ENCODE data around the gene FMN1. TPM values are rescaled to one million over a fixed set of nuclear protein-coding genes. Genes with fewer than 3 reads are reported as not detected.
A peak's percentile ranks its signal among the peaks of the same experiment; 100 is the strongest.

The FMN1 gene
- total RNA-seq, 4 donors from 2014 or later = 32.6 to 102 (median 63.0) TPM

DNA sequence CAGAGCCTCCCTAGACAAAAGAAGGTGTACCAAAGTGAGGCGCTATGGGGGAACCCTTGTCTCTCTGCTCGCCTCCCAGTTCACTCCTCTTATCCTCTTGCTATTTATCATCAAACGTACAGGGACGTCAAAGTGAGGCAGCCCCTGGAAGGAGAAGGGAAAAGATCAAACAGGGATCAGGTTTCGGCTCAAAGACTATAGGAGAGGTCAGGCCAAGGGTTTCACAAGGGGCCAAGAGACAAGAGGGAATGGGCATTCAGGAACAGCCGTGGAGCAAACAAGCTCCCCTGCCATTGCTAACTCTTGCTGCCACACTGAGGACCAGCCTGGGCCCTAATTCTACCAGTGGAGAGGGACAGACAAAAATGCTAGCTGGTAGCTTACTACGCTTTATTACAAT is 308.1 kb downstream of the FMN1 start:
- TF ChIP-seq POLR2AphosphoS5 (IDR thresholded peaks at IDR 0.05) (no peak), POLR2A (IDR thresholded peaks at IDR 0.05) (no peak), EP300 (IDR thresholded peaks at IDR 0.05; ENCODE audit: low read depth) (no peak)
- TF ChIP-seq, protein P1, sequence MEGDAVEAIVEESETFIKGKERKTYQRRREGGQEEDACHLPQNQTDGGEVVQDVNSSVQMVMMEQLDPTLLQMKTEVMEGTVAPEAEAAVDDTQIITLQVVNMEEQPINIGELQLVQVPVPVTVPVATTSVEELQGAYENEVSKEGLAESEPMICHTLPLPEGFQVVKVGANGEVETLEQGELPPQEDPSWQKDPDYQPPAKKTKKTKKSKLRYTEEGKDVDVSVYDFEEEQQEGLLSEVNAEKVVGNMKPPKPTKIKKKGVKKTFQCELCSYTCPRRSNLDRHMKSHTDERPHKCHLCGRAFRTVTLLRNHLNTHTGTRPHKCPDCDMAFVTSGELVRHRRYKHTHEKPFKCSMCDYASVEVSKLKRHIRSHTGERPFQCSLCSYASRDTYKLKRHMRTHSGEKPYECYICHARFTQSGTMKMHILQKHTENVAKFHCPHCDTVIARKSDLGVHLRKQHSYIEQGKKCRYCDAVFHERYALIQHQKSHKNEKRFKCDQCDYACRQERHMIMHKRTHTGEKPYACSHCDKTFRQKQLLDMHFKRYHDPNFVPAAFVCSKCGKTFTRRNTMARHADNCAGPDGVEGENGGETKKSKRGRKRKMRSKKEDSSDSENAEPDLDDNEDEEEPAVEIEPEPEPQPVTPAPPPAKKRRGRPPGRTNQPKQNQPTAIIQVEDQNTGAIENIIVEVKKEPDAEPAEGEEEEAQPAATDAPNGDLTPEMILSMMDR (IDR thresholded peaks at IDR 0.05) = no peak
- 86 to 90% methylated on average over 3 to 7 of the region's 7 CpGs for WGBS, 2 donors (ENCODE audit: low coverage in 1 of 2)
- intact Hi-C loops (cut with DNase I; ENCODE audit: low total_unique reads) = no loop called here
- Histone ChIP-seq H3K36me3 (peaks cover 0 to 9% (median 0%) of the 10 kb centered on the region in 4 donors), H3K27ac (peak overlapping the region; percentile 6 to 53 (median 33)), H3K4me1 (peaks cover 5 to 26% (median 15%) of the 10 kb centered on the region in 4 donors), H3K9me3 (no peaks in the 10 kb centered on the region), H3K27me3 (no peaks in the 10 kb centered on the region), H3K4me3 (no peak overlapping the region)
- in situ Hi-C loops (cut with MboI; ENCODE audit: low pct_ligation_motif_present in 1 of 4, low pct_unique_long_range_greater_than_20kb in 1 of 4, low sequenced_read_pairs in 3 of 4) = no loop called here
- no peak for DNase-seq

DNA sequence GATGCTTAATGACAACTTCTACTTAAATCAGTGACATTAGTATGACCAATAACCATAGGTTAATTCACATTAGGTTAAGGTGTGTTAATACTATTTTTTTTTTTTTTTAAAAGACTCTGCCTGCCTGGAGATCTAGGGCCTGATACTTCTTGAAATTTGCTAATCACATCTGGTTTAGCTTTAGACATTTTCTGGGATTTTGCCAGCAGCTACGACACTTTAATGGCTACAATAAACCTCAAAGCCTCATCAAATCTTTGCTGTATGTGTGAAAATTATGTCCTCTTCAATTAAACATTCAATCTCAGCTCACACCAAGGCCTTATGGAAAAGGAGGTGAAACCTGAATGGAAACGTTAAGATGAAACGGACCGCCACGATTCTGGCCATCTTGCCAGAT is 308.8 kb downstream of the FMN1 start:
- intact Hi-C loops (cut with DNase I; ENCODE audit: low total_unique reads) (no loop called here), in situ Hi-C loops (cut with MboI; ENCODE audit: low pct_ligation_motif_present in 1 of 4, low pct_unique_long_range_greater_than_20kb in 1 of 4, low sequenced_read_pairs in 3 of 4) (no loop called here)
- Histone ChIP-seq H3K27me3 (no peaks in the 10 kb centered on the region), H3K4me3 (no peak overlapping the region), H3K36me3 (peaks cover 0 to 9% (median 0%) of the 10 kb centered on the region in 4 donors), H3K9me3 (no peaks in the 10 kb centered on the region), H3K27ac (no peak overlapping the region), H3K4me1 (peaks cover 5 to 26% (median 15%) of the 10 kb centered on the region in 4 donors)
- WGBS, 2 donors (ENCODE audit: low coverage in 1 of 2) = 72 to 75% methylated on average over 5 of the region's 5 CpGs
- TF ChIP-seq, protein P1 (IDR thresholded peaks at IDR 0.05) = no peak
- TF ChIP-seq POLR2AphosphoS5 (IDR thresholded peaks at IDR 0.05) (no peak), POLR2A (IDR thresholded peaks at IDR 0.05) (no peak), EP300 (IDR thresholded peaks at IDR 0.05; ENCODE audit: low read depth) (no peak)
- no peak for DNase-seq

DNA sequence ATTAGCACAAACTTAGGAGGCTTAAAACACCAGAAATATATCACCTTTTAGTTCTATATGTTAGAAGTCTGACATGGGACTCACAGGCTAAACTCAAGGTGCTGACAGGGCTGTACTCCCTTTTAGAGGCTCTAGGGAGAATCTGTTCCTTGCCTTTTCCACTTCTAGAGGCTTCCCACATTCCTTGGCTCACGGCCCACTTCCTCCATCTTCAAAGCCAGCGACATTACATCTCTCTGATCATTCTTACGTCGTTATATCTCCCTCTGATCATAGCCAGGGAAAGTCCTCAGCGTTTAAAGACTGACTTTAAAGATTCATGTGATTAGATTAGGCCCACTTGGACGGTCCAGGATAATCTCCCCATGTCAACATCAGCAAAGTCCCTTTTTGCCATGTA is 310.4 kb downstream of the FMN1 start:
- intact Hi-C loops (cut with DNase I; ENCODE audit: low total_unique reads) = no loop called here
- no peaks in the 10 kb centered on the region for H3K9me3 ChIP-seq
- no peaks in the 10 kb centered on the region for H3K27me3 ChIP-seq
- no peak for TF ChIP-seq POLR2A (IDR thresholded peaks at IDR 0.05)
- TF ChIP-seq POLR2AphosphoS5 (IDR thresholded peaks at IDR 0.05) = no peak
- no peak for TF ChIP-seq EP300 (IDR thresholded peaks at IDR 0.05; ENCODE audit: low read depth)
- TF ChIP-seq, protein P1 (IDR thresholded peaks at IDR 0.05) = no peak
- 44 to 45% methylated on average over 6 of the region's 6 CpGs for WGBS, 2 donors (ENCODE audit: low coverage in 1 of 2)
- H3K4me1 ChIP-seq = peaks cover 5 to 34% (median 18%) of the 10 kb centered on the region in 4 donors
- H3K36me3 ChIP-seq = peaks cover 0 to 9% (median 0%) of the 10 kb centered on the region in 4 donors
- in situ Hi-C loops (cut with MboI; ENCODE audit: low pct_ligation_motif_present in 1 of 4, low pct_unique_long_range_greater_than_20kb in 1 of 4, low sequenced_read_pairs in 3 of 4) = no loop called here
- DNase-seq = no peak
- no peak overlapping the region for H3K4me3 ChIP-seq
- no peak overlapping the region for H3K27ac ChIP-seq

DNA sequence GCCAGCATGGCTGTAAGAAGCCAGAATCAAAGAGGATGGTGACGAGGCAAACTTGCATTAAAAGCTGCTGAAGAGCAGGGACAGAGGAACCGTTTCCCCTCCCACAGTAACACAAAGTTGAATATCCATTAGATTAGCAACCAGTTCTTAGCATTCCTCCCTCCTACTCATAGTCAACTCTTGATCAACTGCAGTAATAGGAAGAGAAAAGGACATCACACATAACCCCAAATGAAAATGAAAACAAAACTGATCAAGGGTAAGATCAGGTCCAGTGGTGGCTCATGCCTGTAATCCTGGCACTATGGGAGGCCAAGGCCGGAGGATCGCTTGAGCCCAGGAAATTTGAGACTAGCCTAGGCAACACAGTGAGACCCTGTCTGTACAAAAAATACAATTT is 311.6 kb downstream of the FMN1 start:
- H3K36me3 ChIP-seq = peaks cover 0 to 9% (median 0%) of the 10 kb centered on the region in 4 donors
- H3K27me3 ChIP-seq = no peaks in the 10 kb centered on the region
- in situ Hi-C loops (cut with MboI; ENCODE audit: low pct_ligation_motif_present in 1 of 4, low pct_unique_long_range_greater_than_20kb in 1 of 4, low sequenced_read_pairs in 3 of 4) = no loop called here
- DNase-seq = no peak
- intact Hi-C loops (cut with DNase I; ENCODE audit: low total_unique reads) = no loop called here
- H3K27ac ChIP-seq = no peak overlapping the region
- no peak overlapping the region for H3K4me3 ChIP-seq
- no peaks in the 10 kb centered on the region for H3K9me3 ChIP-seq
- TF ChIP-seq, protein P1 (IDR thresholded peaks at IDR 0.05) = no peak
- TF ChIP-seq POLR2A (IDR thresholded peaks at IDR 0.05) = no peak
- TF ChIP-seq EP300 (IDR thresholded peaks at IDR 0.05; ENCODE audit: low read depth) = no peak
- TF ChIP-seq POLR2AphosphoS5 (IDR thresholded peaks at IDR 0.05) = no peak
- WGBS, 2 donors (ENCODE audit: low coverage in 1 of 2) = 72% methylated on average over 4 of the region's 4 CpGs
- peaks cover 5 to 34% (median 18%) of the 10 kb centered on the region in 4 donors for H3K4me1 ChIP-seq

Data from transverse colon (tissue), 4 donors.